NCI-H146 treated with DMSO at 0.1 percent for 48 hours (cell line): ENCODE data around the gene SYT12.

Experiments used
- DNase-seq: peaks from one replicate; lab custom pipeline; 2025; ENCODE audit not compliant: unreplicated experiment; lab: John Stamatoyannopoulos, UW

Gene SYT12

DNA sequence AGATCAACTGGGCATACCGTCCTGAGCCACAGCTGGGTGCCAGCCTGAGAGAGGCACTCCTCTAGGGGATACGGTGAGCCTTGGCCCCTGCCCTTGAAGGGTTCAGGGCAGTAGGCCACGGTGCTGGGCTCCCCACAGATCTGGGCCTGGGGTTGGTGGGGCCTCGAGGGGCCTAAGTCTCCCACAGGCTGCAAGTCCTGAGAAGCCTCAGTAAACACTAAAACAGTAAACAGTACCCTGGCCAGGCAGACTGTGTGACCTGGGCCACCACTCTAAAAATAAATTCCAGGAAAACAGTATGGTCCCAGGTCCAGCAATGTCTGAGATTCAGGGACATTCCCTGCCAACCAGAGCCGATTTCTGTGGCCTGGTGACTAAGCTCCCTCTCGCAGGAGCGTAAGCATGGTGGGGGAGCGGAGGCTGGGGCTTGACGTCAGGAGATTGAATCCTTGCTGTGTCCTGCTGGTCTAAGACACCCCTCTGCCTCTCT is 31.5 kb downstream of the SYT12 start:
- DNase-seq: no peak

DNA sequence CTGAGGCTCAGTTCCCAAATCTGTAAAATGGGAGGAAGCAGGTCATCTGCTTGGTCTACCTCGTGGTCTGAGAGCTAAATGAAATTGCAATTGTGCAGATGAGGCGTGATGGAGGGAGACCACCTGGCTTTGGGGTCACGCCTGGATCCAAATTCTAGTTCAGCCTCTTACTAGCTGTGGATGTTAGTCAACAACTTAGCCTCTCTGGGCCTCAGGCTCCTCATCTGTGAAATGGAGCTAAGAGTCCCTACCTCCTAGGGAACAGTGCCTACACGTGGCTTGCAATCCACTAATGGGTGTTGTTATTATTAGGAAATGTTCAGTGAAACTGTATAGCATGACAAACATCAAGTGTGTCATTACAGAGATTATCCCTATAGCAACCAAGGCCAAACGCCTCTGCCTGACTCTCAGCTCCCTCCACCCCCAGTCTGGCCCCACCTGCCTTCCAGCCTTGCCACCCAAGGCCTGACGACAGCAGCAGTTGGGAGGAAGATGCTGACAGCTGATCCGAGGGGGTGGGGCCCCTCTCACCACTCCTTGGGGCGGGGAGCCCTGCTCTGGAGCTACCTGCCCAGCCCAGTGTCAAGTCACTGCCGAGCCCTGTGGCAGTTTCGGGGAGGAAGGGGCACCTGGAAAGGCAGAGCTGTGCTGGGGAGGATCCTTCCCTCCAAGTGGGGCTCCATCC is 32.0 kb downstream of the SYT12 start:
- DNase-seq: peak; percentile 92

DNA sequence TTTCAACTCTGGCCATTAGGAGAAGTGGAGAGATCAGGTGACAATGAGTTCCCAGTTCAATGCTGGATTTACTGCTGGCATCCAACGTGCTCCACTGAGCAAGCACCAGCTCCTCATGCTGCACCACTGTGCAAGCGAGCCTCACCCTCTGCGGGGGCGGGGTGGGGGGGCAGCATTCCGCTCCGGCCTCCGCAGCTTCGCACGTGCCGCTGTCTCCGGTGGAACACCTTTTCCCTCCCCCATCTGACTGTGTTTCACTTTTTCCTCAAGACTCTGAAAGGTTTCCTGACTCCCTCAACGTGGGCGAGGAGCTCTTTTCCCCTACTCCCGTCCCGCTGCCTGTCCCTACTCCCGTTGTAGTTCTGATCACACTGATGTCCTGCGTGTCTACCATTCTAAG is 32.9 kb downstream of the SYT12 start:
- no peak for DNase-seq

DNA sequence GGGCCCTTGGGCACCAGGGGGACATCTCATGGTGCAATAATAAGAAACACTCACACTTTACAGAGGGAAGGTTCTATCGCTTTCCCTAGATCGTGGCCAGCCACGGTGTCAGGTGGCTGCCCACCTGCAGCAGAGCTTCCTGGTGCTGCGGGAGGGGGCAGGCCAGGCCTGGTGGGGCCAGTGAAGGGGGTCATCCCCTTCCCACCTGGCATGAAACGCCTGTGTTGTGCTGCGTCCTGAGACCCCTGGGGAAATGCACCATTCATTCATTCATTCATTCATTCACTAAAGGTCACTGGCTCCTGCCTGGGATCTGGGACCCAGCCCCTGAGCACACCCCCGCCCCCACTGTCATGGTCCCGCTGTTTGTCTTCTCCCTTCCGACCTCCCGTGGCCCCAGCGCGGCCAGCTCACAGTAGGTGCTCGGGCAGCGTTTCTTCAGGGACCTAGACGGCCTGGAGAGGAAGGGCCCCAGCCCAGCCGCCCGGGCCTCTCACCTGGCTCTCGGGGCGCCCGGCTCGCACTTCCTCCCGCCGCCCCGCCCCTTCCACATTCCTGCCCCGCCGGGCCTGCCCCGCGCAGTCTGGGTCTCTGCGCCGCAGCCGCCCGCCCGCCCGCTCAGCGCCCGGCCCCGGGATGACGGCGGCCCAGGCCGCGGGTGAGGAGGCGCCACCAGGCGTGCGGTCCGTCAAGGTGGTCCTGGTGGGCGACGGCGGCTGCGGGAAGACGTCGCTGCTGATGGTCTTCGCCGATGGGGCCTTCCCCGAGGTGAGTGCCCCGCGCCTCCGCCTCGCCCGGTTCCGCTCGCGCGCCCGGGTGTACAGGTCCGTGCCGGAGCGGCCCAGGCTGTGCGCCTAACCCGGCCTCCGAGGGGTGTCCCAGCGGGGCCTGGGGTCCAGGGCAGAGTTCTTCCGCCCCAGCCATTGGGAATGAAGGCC is 33.6 kb downstream of the SYT12 start, which contains the start of gene RHOD:
TSS of gene RHOD (plus strand) at position 581 of the 938 bp plus-strand sequence. CDS start at position 637, 56 bp downstream.
- DNase-seq: no peak

DNA sequence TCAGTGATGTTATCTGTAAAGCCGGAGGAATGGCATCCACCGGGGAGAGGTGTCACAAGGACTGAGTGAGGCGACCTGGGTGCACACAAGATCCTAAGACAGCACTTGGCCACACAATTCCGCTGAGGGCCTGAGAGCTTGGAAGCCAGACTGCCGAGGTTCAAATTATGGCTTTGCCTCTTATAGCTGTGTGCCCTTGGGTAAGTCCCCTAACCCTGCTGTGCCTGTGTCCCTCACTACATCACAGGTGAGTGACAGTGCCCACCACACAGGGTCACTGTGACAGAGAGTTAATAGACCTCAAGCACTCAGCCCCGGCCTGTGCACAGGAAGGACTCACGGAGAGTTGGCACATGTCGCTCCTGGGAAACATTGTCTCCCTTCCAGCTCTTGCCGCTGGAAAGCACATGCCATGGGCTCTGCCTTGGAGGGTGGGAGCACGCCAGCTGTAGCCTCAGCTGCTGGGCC is 34.3 kb downstream of the SYT12 start:
- no peak for DNase-seq

DNA sequence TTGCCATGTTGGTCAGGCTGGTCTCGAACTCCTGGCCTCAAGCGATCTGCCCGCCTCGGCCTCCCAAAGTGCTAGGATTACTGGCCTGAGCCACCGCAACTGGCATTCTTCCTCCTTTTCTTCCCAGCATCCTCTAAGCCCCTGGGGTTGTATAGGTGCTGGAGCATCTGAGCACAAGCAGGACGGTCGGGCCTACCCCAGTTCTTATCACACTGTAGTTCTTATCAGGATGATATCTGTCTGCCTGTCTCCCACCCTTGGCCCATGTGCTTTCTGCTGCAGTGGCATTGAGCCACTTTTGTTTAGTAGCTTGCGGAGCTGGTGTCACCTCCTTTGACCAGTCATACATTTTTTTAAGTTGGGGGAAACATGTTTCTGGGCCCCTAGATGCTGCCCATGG is 35.6 kb downstream of the SYT12 start:
- DNase-seq: no peak

DNA sequence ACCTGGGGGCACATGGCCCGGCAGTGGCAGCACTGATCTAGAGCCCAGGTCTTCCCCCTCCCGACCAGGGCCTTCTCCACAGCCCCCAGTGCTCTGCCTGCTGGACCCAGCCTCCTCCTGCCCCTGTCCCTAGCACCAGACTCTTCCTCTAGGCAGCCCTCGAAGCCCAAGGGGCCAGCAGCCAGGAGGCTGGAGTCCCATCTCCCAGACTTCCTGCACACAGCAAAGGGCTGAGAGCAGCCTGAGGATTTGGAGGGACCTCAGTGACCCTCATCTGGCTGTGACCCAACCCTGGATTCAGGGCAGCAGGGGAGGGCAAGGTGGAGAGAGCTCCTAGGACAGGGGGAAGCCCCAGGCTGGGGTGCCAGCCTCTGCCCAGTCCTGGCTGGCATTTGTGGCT is 36.7 kb downstream of the SYT12 start:
- DNase-seq: no peak

DNA sequence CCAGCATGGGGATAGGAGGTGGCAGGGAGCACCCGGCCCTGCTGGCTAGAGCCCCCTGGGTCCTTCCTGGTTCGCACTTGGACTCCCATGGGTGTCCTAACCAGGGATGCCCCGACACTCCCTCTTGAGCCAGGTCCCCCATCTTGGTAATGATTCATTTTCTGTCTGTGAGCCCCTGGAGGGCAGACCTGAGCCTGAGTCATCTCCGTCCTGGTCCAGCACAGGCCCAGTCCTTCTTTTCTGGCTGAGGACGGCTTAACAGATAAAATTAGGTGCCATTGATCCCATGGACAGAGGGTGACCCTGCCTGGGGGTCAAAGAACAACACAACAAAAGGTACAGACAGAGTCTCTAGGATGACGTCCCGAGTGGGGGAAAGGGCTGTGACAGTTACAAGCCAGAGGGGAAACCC is 37.2 kb downstream of the SYT12 start:
- no peak for DNase-seq

DNA sequence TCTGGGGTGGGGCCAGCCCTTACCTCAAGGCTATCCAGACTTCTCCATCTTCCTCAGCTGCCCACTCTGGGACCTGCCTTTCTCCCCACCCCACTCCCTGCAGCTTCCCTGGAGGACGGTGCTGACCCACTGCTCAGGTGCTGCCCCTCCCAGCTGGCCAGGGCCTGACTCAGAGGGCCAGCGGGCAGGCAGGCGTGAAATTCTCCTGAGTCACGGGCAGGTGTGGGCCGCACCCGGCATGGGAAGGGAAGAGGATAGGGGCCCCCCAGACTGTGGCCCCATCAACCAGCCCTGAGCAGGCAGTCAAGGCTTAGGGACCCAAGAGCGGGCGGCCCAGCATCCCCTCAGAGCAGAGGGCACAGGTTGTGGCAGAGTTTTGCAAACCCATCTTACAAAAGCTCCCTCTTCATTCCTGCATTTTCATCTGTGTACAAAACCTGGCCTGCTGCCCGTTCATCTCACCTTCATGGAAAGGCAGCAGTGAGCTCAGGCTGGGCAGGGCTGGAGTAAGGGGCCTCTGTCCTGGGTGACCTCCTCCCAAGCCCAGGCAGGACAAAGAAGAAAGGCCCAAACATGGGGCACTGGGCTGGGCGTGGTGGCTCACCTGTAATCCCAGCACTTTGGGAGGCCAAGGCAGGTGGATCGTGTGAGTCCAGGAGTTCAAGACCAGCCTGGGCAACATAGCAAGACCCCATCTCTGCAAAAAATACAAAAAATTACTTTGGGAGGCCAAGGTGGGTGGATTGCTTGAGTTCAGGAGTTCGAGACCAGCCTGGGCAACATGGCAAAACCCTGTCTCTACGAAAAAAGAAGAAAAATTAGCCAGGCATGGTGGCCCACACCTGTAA is 39.8 kb downstream of the SYT12 start:
- DNase-seq: no peak

DNA sequence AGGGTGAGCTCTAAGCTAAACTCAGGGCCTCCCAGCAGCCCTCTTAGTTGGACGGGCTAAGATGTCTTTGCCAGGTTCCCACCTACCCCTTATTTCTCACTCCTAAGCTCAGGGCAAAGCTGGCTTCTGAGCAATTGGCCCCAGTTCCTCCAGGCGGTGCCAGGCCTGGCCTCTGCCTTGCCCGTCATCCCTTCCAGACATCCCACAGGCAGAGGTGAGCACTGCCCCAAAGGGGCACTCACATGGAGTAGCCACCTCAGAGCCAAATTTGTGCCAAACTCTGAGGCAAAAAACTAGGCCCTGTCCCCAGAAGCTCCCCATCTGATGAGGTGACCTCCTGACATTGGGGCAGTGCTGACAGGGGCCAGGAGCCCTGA is 43.4 kb downstream of the SYT12 start:
- DNase-seq: no peak

DNA sequence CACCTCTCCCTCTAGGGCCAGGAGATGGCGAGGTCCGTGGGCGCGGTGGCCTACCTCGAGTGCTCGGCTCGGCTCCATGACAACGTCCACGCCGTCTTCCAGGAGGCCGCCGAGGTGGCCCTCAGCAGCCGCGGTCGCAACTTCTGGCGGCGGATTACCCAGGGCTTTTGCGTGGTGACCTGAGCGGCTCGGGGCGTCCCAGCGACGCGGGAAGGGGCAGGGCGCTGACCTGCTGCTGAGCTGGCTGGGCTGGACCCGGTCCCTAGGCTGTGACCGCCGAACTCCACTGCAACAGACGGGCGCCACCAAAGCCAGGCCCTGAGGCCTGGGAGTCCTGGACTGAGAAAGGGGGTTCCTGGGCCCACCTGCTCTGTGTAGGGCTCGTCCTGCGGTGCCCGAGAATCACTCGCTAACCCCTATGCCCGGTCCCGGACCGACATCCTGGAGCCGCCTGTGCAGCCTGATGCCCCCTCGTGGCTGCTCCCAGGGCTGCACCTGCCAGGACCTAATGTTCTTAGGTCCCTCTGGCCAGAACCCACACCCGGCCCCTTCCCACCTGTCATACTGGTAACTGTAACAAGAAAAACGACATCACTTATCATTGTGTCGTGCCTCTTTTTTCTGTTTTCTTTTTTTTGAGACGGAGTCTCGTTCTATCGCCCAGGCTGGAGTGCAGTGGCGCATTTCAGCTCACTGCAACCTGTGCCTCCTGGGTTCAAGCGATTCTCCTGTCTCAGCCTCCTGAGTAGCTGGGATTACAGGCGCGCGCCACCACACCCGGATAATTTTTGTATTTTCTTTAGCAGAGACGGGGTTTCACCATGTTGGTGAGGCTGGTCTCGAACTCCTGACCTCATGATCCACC is 48.7 kb downstream of the SYT12 start:
- DNase-seq: no peak

DNA sequence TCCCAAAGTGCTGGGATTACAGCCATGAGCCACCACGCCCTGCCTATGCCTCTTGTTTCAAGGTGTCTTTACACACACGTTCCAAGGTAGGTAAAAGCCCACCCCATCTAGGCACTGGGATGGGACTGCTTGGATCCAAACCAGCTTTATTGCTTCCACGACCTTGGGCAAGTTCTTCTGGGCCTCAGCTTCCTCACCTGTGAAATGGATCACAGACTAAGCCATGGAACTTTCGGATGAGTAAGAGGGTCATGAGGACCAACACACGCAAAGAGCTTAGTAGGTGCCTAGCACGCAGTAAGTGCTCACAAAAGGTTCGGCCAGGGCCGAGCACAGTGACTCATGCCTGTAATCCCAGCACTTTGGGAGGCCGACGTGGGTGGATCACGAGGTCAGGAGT is 49.4 kb downstream of the SYT12 start:
- DNase-seq: no peak

DNA sequence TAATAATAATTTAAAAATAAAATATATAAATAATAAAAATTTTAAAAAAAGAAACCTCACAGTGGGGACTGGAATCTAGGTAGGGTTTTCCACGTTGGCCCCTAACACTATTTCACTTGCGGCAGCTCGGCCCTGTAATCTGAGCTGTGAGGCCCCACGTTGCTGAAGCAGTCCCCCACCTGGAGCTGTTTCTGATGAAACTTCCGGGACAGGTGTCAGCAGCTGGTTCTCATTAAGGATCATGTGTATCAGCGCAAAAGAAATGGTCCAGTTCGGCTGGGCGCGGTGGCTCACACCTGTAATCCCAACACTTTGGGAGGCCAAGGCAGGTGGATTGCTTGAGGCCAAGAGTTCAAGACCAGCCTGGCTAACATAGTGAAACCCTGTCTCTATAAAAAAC is 51.0 kb downstream of the SYT12 start:
- peak; percentile 27 for DNase-seq

DNA sequence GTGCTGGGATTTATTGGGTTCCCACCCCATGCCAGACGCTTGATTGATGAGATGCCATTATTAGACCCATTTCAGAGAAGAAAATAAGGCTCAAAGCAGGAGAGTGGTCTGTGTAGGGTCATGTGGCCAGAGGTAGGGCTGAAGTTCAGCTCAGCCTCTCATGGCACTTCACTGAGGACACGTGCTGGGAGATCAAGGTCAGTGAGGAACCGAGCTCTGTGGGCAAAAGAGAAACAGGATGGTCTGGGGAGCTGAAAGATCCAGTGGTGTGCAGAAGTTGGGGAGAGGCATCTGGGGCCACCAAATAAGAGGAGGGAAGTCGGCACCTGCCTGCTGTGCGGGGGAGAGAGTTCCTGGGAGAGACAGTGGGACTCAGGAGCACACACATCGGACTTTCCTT is 53.3 kb downstream of the SYT12 start:
- DNase-seq: no peak

DNA sequence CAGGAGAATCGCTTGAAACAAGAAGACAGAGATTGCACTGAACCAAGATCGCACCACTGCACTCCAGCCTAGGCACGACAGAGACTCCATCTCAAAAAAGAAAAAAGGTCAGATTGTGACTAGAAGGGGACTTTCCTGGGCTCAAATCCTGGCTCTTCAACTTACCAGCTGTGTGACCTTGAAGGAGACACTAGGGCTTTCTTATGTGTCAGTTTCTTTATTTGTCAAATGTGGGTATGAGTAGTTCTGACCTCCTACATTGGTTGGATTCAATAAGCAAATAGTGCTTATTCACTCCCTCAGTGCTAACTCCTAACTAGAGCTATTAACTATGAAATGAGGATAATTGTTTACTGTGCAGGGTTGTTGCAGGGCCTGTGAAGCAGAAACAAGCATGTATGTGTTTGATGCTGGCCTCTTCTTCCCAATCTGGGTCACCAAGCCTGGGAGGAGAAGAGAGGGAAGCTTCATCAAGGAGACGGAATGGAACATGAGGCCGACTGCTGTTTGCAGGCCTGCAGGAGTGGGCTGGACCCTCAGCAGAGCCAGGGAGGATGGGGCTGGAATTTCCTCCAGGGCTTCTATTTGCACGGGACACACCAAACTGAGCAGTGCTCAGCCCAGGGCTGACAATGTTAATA is 56.3 kb downstream of the SYT12 start:
- DNase-seq: no peak

DNA sequence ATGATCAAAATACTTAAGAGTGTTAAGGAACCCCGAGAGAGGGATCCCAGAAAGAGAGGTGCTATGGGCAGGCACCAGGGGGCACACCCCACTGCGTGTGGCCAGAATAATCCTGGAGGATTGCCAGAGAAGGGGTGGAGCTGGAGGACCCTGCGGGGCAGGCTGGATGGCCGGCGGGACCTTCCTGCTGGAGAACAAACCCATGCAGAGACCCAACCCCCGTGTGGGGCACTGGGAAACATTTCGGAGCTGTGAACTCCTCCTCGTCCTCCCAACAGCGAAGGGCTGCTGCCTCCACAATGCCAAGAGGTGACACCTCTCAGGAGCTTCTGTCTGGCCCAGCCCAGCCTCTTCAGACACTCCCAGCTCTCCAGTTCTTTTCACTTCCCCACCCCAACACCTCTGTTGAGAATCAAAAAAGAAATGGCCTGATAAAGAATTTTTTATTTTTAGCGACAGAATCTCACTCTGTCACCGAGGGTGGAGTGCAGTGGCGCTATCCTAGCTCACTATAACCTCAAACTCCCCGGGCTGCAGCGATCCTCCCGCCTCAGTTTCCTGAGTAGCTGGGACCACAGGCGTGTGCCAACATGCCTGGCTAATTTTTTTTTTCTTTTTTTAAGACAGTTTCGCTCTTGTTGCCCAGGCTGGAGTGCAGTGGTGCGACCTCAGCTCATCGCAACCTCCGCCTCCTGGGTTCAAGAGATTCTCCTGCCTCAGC is 59.3 kb downstream of the SYT12 start:
- no peak for DNase-seq

DNA sequence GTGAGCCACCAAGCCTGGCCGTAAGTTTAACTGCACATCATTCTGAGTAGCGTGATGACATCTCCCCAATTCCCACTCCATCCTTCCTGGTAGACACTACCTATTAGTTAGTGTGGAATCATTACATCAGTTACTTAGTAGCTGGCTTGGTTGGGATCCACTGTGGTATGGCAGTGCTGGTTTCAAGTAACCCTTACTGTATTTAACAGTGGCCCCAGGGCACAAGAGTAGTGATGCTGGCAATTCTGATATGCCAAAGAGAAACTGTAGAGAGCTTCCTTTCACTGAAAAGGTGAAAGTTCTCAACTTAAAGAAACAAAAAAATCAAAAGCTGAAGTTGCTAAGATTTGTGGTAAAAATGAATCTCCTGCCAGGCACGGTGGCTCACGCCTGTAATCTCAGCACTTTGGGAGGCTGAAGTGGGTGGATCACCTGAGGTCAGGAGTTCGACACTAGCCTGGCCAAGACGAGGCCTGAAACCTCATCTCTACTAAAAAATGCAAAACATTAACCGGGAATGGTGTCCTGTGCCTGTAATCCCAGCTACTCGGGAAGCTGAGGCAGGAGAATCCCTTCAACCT is 60.9 kb downstream of the SYT12 start:
- no peak for DNase-seq

DNA sequence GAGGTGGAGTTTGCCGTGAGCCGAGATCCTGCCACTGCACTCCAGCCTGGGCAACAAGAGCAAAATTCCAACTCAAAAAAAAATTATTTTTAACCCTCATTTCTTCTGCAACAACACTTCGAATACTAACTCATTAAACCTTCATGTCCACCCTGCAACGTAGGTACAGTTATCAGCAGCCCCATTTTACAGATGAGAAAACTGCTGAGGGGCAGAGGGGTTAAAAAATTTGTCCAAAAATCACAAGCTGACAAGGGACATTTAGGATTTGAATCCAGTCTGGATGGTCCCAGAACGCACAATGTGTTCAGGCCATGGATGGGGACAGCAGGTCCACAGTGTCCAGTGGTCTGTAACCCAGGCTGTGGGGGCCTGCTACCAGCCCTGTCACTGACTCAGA is 62.7 kb downstream of the SYT12 start:
- no peak for DNase-seq

DNA sequence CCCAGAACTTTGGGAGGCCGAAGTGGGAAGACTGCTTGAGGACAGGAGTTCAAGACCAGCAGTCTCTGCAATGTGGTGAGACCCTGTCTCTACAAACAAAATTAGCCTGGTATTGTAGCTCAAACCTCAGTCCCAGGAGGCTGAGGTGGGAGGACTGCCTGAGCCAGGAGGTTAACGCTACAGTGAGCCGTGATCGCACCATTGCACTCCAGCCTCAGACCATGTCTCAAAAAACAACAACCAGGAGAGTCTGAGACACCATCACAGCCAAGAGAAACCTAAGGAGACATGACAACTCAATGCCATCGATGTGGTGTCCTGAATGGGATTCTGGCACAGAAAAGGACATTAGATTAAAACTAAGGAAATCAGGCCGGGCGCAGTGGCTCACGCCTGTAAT is 67.8 kb downstream of the SYT12 start:
- DNase-seq: no peak
